DOHH2 (cell line): ENCODE data around the gene GLIS2.

Experiments
- EZH2phosphoT487 ChIP-seq: fragments of 200-600 bp; sonication (generic); IDR thresholded peaks from 2 replicates; pipeline ENCODE4 v1.6.1; 2017; ENCODE audit warnings: borderline replicate concordance, mild to moderate bottlenecking, antibody characterized with exemption, low read length, moderate library complexity, mixed read lengths
- TF ChIP-seq, protein P1 (sequence below): fragments of 200-600 bp; sonication (generic); IDR thresholded peaks from one replicate; pipeline ENCODE4 v1.5.1; 2014; ENCODE audit warnings: antibody characterized with exemption, mild to moderate bottlenecking, low read depth, low read length; ENCODE audit not compliant: poor library complexity, severe bottlenecking

DNA sequence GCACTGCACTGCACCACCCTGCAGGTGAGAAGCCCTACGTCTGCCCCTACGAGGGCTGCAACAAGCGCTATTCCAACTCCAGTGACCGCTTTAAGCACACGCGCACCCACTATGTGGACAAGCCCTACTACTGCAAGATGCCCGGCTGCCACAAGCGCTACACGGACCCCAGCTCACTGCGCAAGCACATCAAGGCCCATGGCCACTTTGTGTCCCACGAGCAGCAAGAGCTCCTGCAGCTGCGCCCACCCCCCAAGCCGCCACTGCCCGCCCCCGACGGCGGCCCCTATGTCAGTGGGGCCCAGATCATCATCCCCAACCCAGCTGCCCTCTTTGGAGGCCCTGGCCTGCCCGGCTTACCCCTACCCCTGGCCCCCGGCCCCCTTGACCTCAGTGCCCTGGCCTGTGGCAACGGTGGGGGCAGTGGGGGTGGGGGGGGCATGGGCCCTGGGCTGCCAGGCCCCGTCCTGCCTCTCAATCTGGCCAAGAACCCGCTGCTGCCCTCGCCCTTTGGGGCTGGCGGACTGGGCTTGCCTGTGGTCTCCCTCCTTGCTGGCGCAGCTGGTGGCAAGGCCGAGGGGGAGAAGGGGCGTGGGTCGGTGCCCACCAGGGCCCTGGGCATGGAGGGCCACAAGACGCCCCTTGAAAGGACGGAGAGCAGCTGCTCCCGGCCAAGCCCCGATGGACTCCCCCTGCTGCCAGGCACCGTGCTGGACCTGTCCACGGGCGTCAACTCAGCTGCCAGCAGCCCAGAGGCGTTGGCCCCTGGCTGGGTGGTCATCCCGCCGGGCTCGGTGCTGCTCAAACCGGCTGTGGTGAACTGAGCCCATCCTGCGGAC, 21.1 kb downstream of the GLIS2 start:
- TF ChIP-seq, protein P1, sequence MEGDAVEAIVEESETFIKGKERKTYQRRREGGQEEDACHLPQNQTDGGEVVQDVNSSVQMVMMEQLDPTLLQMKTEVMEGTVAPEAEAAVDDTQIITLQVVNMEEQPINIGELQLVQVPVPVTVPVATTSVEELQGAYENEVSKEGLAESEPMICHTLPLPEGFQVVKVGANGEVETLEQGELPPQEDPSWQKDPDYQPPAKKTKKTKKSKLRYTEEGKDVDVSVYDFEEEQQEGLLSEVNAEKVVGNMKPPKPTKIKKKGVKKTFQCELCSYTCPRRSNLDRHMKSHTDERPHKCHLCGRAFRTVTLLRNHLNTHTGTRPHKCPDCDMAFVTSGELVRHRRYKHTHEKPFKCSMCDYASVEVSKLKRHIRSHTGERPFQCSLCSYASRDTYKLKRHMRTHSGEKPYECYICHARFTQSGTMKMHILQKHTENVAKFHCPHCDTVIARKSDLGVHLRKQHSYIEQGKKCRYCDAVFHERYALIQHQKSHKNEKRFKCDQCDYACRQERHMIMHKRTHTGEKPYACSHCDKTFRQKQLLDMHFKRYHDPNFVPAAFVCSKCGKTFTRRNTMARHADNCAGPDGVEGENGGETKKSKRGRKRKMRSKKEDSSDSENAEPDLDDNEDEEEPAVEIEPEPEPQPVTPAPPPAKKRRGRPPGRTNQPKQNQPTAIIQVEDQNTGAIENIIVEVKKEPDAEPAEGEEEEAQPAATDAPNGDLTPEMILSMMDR: no peak
- no peak for TF ChIP-seq EZH2phosphoT487
